T-helper 1 cell (primary cell): ENCODE data around the gene CARNS1.

Experiments
- DNase-seq, 5 donors: peaks; one replicate each; pipeline ENCODE4 v3.0.0-alpha.2; 2012 to 2020

Gene CARNS1

GRCh38 chr11:67375320-67376055 is 40.0 kb upstream of the CARNS1 start:
- no peak for DNase-seq

GRCh38 chr11:67376063-67376820 is 39.2 kb upstream of the CARNS1 start:
- DNase-seq = no peak

- no peak for DNase-seq
These were observed 38.3 kb upstream of the CARNS1 start for GRCh38 chr11:67376873-67377808.

GRCh38 chr11:67378544-67378943 is 36.9 kb upstream of the CARNS1 start:
- no peak for DNase-seq

GRCh38 chr11:67379061-67380058 is 36.1 kb upstream of the CARNS1 start:
- no peak for DNase-seq

- no peak for DNase-seq
These were observed 34.1 kb upstream of the CARNS1 start for GRCh38 chr11:67381244-67381972.

- peak; percentile 58 to 80 (median 74) for DNase-seq
These were observed 33.0 kb upstream of the CARNS1 start for GRCh38 chr11:67382276-67383136.

GRCh38 chr11:67384851-67385366 is 30.6 kb upstream of the CARNS1 start:
- DNase-seq = no peak

GRCh38 chr11:67387069-67387468 is 28.4 kb upstream of the CARNS1 start:
- DNase-seq = no peak

GRCh38 chr11:67387518-67387917 is 28.0 kb upstream of the CARNS1 start:
- DNase-seq = no peak

GRCh38 chr11:67389477-67389876 is 26.0 kb upstream of the CARNS1 start:
- peak in 2 of 5 donors; percentile 28 to 38 for DNase-seq

- DNase-seq = no peak
These were observed 24.6 kb upstream of the CARNS1 start for GRCh38 chr11:67390947-67391303.

GRCh38 chr11:67391304-67392182 is 23.9 kb upstream of the CARNS1 start, which contains the start of gene RAD9A:
TSS of gene RAD9A (plus strand) at chr11:67391986. CDS start at chr11:67392045, 59 bp downstream.
- DNase-seq = peak; percentile 92 to 96 (median 93)

GRCh38 chr11:67392183-67392715 is 23.2 kb upstream of the CARNS1 start:
- DNase-seq = no peak

- DNase-seq = no peak
These were observed 22.0 kb upstream of the CARNS1 start for GRCh38 chr11:67393437-67393836.

- DNase-seq = no peak
These were observed 21.5 kb upstream of the CARNS1 start for GRCh38 chr11:67393990-67394389.

GRCh38 chr11:67395555-67396258 is 19.8 kb upstream of the CARNS1 start:
- no peak for DNase-seq

GRCh38 chr11:67396259-67396581 is 19.3 kb upstream of the CARNS1 start:
- no peak for DNase-seq
